OCI-LY1 (cell line): Measurements from ENCODE around the gene TROAP.

Experiments used
- EZH2 ChIP-seq: fragments of 200-600 bp; sonication (generic), shearing (Covaris generic); IDR thresholded peaks from 2 replicates; pipeline ENCODE4 v1.8.0; 2017; ENCODE audit warnings: borderline replicate concordance, mixed run types, mild to moderate bottlenecking, antibody characterized with exemption, low read length, moderate library complexity, mixed read lengths
- TF ChIP-seq, protein P1 (sequence below): fragments of 200-600 bp; sonication (generic), shearing (Covaris generic); IDR thresholded peaks from 2 replicates; pipeline ENCODE4 v1.5.1; 2017; ENCODE audit warnings: mild to moderate bottlenecking, antibody characterized with exemption, low read length, moderate library complexity, mixed read lengths

DNA sequence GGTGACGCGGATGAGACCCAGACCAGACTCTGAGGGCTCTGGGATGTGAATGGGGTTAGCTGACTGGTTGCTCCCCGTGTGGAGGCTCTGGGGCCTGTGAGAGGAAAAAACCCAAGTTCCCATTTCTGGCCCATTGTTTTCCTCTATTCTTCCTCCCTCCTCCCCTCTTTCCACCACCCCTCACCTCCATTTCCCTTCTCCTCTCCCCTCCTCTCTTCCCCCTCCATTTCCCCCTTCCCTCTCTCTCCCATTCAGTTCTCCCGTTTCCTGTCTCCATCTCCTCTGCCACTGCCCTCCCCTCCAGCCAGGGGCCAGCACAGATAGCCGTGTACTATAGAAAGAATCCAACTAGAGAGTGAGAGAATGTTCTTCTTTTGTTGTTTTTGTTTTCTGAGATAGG is 40.8 kb upstream of the TROAP start:
- TF ChIP-seq, protein P1, sequence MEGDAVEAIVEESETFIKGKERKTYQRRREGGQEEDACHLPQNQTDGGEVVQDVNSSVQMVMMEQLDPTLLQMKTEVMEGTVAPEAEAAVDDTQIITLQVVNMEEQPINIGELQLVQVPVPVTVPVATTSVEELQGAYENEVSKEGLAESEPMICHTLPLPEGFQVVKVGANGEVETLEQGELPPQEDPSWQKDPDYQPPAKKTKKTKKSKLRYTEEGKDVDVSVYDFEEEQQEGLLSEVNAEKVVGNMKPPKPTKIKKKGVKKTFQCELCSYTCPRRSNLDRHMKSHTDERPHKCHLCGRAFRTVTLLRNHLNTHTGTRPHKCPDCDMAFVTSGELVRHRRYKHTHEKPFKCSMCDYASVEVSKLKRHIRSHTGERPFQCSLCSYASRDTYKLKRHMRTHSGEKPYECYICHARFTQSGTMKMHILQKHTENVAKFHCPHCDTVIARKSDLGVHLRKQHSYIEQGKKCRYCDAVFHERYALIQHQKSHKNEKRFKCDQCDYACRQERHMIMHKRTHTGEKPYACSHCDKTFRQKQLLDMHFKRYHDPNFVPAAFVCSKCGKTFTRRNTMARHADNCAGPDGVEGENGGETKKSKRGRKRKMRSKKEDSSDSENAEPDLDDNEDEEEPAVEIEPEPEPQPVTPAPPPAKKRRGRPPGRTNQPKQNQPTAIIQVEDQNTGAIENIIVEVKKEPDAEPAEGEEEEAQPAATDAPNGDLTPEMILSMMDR: no peak
- TF ChIP-seq EZH2: no peak
